Kidney tubule cell (primary cell): ENCODE data around the gene MRPL17.
"Not testable (repeated sequence)": the region's sequence is repeated elsewhere in the genome, so short reads cannot be mapped to it uniquely, and the experiment has no call there.

Experiments used
- DNase-seq: peaks from one replicate; pipeline ENCODE4 v3.0.0-alpha.2; 2018; ENCODE audit warnings: low spot score

The MRPL17 gene

GRCh38 chr11:6682936-6683861, at the start of gene MRPL17:
TSS of gene MRPL17 (minus strand) at chr11:6683340. CDS start at chr11:6683296, 44 bp downstream.
- DNase-seq, result peak; percentile 99

GRCh38 chr11:6727971-6728760, 45.0 kb upstream of the MRPL17 start:
- DNase-seq, result no peak

- no peak for DNase-seq
Measured at GRCh38 chr11:6725386-6725896, 42.3 kb upstream of the MRPL17 start.

- no peak for DNase-seq
Measured at GRCh38 chr11:6724013-6724412, 40.9 kb upstream of the MRPL17 start.

GRCh38 chr11:6721343-6721742, 38.2 kb upstream of the MRPL17 start:
- no peak for DNase-seq

- DNase-seq, result no peak
Measured at GRCh38 chr11:6719576-6719975, 36.4 kb upstream of the MRPL17 start.

GRCh38 chr11:6717426-6717825, 34.3 kb upstream of the MRPL17 start:
- no peak for DNase-seq

- peak; percentile 14 for DNase-seq
Measured at GRCh38 chr11:6711552-6711951, 28.4 kb upstream of the MRPL17 start.

GRCh38 chr11:6708876-6709275, 25.7 kb upstream of the MRPL17 start:
- DNase-seq, result no peak

- DNase-seq, result peak; percentile 49
Measured at GRCh38 chr11:6705905-6706535, 22.9 kb upstream of the MRPL17 start.

GRCh38 chr11:6703247-6704063, 20.3 kb upstream of the MRPL17 start:
- peak; percentile 59 for DNase-seq

GRCh38 chr11:6701955-6702354, 18.8 kb upstream of the MRPL17 start:
- not testable (repeated sequence) for DNase-seq

GRCh38 chr11:6695377-6695776, 12.2 kb upstream of the MRPL17 start:
- DNase-seq, result peak; percentile 13

- no peak for DNase-seq
Measured at GRCh38 chr11:6694229-6694535, 11.0 kb upstream of the MRPL17 start.

- peak; percentile 83 for DNase-seq
Measured at GRCh38 chr11:6693342-6694228, 10.4 kb upstream of the MRPL17 start.

- no peak for DNase-seq
Measured at GRCh38 chr11:6692128-6692527, 9.0 kb upstream of the MRPL17 start.

GRCh38 chr11:6690431-6691132, 7.4 kb upstream of the MRPL17 start:
- DNase-seq, result not testable (repeated sequence)

- no peak for DNase-seq
Measured at GRCh38 chr11:6687876-6688275, 4.7 kb upstream of the MRPL17 start.

- DNase-seq, result no peak
Measured at GRCh38 chr11:6686006-6686405, 2.9 kb upstream of the MRPL17 start.

- DNase-seq, result not testable (repeated sequence)
Measured at GRCh38 chr11:6684068-6684467, 928 bp upstream of the MRPL17 start.
